Dermis microvascular lymphatic vessel endothelial cell (primary cell): ENCODE data around the gene DLEU7. TPM values are rescaled to one million over a fixed set of nuclear protein-coding genes. Genes with fewer than 3 reads are reported as not detected.

Experiments
- DNase-seq, 2 donors: peaks; one replicate each; pipeline versions ENCODE4 v3.0.0 to v3.0.0-alpha.2; 2010; ENCODE audit warnings: low read depth in 2 of 2
- total RNA-seq: library from RNA; depleted of rRNA; stranded (reverse); fragments of >200 nt; gene quantifications from 2 replicates; pipeline ENCODE4 v1.2.1, GENCODE V29; 2014

DLEU7 gene
- total RNA-seq, 1 donor from 2014 or later, result not detected

GRCh38 chr13:50793026-50793425, 50.5 kb downstream of the DLEU7 start:
- no peak for DNase-seq

GRCh38 chr13:50788551-50789210, 54.8 kb downstream of the DLEU7 start:
- peak in 1 of 2 donors; percentile 63 for DNase-seq

GRCh38 chr13:50787316-50788195, 55.9 kb downstream of the DLEU7 start:
- DNase-seq, result no peak

- DNase-seq, result no peak
Observed at GRCh38 chr13:50783717-50784290, 59.7 kb downstream of the DLEU7 start.

GRCh38 chr13:50783066-50783465, 60.4 kb downstream of the DLEU7 start:
- DNase-seq, result no peak

DNA sequence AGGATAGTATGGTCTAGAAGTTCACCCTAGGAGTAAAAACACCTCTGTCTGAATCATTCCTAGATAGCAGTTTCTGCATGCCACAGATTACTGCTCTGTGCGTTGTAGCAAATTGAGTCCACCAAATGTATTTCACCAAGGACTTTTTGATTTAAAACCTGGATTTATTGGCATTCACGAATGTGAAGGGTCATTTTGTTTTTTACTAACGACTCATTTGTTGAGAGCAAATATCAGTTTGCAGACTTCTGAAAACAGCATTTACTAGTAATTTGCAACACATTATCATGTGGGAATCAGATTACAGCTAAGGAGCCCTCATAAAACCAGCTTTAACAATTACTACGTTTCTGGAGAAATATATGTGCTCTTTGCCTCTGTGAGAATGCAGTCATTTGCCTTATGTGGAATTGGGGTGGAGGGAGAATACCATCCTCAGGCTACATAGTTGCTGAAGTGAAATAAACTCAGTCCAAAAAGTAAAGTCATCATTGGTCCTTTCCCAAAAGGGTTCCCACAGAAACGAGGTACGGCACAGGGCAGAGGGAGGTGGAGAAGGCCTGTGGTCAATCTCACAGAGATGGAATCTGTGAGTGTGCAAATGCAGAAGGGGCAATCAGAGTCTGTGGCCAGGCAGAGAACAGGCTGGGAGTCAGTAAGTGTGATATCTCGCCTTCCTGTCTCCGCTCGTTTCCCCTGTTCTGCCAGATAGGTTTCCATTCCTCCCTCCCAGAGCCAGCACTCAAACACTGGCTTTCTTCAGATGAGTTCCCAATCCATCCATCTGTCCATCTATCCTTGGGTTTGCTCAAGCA, 63.1 kb downstream of the DLEU7 start:
- DNase-seq, result no peak

- no peak for DNase-seq
Observed at GRCh38 chr13:50779443-50780200, 63.9 kb downstream of the DLEU7 start.

Other genes with a start within 250 kb of the DLEU7 start
- 14.5 and 19.9 TPM in 2 replicates for gene RNASEH2B, start 66.1 kb upstream of the DLEU7 start, total RNA-seq